GM18511 (cell line): ENCODE data around the gene FLT4.

Experiments
- ATAC-seq: cut with Tn5 transposase; IDR thresholded peaks from one replicate; pipeline ENCODE4 v1.9.1; 2021; ENCODE audit warnings: mild to moderate bottlenecking, moderate library complexity; ENCODE audit not compliant: unreplicated experiment

FLT4 gene

DNA sequence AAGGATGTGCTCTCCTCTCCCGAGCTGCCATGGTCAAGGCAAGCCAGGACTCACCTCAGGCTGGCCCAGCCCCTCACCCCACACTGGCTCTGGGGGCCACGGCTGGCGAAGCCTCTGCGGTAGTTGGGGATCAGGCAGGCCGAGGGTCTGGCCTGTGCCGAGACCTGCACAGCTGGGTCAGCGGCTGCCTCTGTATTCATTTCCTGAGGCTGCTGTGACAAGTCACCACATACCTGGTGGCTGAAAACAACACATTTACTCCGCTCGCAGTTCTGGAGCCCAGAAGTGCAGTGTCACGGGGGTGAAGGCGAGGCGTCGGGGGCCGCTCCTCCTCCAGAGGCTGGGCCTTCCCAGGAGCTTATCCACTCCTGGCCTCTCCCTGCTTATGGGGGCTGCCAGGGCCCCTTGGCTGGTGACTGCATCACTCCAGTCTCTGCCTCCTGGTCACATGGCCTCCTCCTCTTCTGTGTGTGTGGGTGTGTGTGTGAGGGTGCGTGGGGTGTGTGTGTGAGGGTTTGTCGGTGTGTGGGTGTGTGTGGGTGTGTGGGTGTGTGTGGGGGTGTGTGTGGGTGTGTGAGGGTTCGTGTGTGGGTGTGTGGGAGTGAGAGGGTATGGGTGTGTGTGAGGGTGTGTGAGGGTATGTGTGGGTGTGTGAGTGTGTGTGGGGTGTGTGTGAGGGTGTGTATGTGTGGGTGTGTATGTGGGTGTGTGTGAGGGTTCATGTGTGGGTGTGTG is 54.9 kb downstream of the FLT4 start:
- ATAC-seq = no peak

DNA sequence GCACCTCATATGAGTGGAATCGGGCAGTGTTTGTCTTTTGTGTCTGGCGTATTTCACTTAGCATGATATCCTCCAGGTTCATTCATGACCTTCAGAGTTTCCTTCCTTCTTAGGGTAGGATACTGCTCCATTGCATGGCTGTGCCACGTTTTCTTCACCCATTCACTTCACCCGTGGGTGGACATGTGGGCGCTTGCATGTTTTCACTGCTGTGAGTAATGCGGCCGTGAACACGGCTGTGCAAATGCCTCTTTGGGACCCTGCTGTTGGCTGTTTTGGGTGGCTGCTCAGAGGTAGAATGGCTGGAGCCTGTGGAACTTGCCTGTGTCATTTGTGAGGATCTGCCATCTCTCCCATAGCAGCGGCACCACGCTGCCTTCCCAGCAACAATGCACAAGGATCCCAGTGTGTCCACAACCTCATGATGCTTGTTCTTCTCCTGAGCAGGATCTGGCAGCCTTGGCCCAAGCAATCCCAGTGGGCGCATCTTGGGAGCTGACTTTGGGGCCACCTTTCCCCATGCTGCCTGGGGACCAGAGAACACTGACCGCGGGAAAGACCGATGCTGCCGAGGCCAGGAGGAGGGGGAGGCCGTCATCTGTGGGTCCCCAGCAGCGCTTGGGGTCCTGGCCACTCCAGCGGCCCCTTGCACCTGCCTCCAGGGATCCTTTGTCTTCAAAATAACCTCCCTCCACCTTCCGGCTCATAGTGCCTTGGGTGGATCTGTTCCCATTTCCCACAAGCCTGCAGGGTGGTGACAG is 55.8 kb downstream of the FLT4 start:
- ATAC-seq = no peak

DNA sequence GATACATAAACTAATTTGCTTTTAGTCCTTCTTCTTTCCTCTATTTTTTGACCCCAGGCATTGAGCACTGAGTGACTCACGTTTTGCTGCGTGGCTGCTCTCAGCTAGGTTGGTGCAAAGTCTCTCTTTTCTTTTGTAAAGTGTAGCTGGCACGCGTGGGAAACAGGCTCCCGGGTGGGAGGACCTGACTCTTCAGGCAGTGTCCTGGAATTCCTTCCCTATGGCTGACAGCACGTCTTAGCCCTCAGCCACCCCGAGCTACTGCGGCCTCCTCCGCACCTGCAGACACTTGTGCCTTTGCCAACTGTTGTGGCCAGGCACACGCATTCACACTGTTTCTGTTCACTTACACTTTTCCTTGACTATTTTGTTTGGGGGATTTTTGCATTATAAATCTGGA is 57.2 kb downstream of the FLT4 start:
- no peak for ATAC-seq

DNA sequence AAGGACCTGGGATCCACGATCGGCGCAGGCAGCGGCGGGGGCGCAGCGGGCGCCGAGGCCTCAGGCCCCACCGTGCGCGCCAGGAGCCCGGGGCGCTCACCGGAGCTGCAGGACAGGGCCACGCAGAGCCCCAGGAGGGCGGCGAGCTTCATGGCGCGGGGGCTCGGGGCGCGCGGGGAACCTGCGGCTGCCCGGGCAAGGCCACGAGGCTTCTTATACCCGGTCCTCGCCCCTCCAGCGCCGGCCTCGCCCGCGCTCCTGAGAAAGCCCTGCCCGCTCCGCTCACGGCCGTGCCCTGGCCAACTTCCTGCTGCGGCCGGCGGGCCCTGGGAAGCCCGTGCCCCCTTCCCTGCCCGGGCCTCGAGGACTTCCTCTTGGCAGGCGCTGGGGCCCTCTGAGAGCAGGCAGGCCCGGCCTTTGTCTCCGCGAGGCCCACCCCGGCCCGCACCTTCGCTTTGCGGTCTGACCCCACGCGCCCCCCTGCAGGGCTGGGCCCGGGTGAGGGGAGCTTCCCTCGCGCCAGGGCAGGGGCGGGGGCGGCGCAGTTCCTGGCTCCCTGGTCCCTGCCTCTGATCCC is 58.0 kb downstream of the FLT4 start, which contains the start of gene SCGB3A1:
Gene SCGB3A1, minus strand, starts transcription at position 189 of the 577 bp plus-strand sequence. Its CDS starts 37 bp downstream, at position 152.
- no peak for ATAC-seq

DNA sequence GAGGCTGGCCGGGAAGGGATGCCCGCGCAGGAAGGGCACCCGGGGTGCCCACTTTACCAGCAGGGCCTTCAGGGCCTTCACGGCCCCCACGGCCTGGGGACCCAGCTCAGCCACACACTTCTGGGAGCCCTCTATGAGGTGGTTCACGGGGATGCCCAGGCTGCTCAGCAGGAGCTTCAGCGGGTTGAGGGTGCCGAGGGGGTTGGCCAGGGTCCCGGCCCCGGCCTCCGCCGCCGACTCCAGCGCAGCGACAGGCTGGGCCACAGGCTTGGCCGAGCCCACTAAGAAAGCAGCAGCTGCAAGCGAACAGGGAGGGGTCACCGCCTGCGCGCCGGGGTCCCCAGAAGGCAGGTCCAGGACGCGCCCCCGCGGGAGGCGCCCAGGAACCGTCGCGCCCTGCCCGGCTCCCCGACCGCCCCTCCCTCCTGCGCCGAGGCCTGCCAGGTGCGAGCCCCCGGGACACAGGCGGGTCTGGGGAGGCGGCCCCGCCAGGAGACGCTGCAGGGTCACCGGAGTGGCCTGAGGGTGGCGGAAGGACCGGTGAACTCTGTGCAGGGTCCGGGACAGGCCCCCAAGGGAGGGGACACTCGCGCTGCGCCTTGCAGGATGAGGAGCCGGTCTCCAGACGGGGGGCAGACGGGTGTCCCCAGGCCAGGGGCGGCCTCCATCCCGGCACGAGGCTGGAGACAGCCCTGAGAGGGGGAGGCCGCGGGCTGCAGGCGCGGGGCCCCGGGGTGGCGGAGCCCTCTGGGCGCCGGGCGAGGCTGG is 58.7 kb downstream of the FLT4 start:
- no peak for ATAC-seq

DNA sequence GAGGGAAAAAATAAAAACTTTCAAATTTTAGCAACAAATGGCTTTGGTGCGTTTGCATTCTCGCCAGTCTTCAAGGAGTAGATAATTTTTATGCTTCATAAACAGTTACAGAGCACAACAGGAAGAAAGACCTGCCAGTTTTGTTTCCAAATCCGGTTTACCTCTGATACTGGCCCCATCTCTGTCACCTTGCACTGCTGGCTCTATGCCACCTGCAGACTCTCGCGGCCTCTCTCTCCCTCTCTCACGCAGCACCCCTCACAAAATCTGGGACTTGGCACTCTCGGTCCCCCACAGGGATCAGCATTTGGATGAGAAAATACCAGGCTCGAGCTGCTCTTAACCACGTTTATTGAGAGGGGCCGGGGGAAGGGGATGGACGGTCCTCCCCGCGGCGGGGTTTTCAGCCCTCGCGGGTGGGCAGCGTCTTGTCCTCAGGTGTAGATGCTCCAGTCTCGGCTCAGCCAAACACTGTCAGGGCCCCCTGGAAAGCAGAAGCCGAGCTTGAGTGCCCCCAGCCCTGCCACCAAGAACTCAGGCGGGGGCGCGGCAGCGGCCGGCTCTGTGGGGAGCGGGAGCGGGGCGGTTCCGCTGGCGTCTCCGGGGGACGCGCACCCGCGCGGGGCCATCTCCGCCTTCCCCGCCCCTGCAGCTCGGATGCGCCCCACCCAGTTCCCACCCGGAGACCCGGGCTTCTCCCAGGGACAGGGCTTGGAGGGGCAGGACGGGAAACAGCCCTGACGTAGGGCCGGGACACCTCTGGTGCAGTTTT is 59.4 kb downstream of the FLT4 start:
- ATAC-seq = no peak

DNA sequence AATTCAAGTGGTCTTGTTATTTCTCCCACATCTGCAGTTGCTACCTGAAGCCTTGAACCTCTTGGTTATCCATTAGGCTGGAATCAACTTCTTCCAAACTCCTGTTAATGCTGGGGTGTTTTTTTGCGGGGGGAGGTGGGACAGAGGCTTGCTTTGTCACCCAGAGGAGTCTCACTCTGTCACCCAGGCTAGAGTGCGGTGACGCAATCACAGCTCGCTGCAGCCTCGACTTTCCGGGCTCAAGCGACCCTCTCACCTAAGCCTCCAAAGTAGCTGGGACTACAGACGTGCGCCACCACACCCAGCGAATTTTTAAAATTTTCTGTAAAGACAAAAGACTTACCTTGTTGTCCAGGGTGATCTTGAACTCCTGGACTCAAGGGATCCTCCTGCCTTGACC is 62.5 kb downstream of the FLT4 start:
- no peak for ATAC-seq

DNA sequence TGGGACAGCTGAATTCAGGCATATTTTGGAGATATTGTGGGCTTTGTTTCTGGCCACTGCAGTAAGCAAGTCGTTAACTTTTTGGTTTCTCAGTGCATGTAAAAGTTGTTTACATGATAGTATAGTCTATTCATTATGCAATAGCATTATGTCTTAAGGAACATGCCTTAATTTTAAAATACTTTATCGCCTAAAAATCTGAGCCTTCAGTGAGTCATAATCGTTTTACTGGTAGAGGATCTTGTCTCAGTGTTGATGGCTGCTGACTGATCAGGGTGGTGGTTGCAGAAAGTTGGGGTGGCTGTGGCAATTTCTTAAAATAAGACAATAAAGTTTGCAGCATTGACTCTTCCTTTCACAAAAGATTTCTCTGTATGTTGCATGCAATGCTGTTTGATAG is 63.2 kb downstream of the FLT4 start:
- ATAC-seq = no peak

DNA sequence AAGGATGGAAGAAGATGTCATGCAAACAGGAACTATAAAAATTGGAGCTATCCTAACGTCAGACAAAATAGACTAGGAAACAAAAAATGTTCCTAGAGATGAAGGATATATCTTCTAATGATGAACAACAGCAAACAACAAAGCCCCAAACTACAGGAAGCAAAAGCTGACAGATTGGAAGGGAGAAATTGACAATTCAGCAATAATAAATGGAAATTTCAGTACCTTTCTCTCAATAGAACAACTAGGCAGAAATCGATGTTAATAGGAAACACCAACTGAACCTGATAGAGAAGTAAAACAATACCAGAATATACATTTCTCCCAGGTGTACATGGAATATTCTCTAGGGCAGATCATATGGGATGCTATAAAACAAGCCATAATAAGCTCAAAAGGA is 65.7 kb downstream of the FLT4 start:
- ATAC-seq = no peak

DNA sequence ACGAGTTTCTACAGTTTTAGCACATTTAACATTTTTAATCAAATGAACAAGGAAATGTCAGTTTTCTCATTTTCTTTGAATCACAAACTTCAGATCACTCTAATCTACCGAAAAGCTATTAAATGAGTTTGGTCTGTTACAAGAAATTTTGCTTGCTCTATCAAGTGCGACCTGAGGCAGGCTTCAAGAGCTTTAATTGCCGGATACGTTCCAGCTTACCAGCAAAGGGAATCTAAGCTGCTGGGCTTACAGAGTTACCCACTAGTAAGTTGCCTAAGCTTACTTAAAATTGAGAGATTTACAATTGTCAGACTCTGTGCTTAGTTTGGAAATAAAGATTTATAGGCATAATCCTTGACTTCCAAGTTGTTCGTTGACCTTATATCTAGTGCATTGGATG is 68.7 kb downstream of the FLT4 start:
- ATAC-seq = no peak

DNA sequence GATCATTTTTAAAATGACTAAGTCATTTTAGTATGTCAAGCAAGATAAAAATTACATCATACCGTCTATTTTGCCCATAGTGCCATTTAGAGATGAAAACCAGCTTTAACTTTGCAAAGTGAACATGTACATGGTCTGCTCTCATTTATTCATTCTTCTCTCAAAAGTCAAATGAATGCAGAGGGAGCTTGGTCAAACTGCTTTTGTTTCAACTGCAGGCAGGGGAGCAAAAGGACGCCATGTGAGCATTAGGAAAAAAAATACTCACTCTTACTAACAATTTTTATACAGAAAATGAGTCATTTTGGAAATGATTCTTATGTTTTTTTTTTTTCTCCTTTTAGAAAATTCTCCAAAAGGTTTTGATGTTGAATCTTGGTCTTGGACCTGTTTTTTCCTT is 73.8 kb downstream of the FLT4 start:
- ATAC-seq = no peak

DNA sequence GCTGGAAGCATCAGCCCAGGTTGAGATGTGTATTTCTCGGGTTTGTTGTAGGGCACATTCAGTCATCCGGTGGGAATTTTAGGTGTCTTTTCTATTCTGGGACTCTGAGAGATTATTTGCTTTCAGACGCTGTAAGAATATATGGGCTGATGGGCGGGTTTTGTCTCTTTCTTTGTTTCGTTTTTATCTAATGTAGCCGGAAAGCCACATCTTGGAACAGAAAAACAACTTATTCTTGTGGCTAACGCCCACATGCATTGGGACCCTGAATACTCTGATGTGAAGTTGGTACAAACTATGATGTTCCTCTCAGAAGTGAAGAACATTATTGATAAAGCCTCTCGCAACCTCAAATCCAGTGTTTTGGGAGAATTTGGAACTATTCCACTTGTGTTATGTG is 80.5 kb downstream of the FLT4 start:
- ATAC-seq = no peak

DNA sequence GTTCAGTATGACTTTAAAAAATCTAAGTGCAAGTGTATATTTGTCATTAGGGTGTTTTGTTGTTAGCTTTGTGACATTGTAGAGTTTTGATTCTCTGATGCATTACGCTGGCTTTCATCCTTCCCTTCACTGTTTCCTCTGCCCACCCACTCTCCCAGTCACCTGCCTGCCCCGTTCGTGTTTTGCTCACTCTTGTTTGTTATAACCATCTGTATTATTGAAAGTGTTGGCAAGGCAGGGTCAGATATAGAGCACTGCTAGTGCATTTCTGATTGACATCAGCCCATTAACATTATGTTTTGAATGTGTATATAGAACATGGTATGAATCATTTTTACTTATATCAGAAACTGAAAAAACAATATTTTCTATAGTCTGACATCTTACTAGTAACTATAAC is 85.4 kb downstream of the FLT4 start:
- no peak for ATAC-seq

DNA sequence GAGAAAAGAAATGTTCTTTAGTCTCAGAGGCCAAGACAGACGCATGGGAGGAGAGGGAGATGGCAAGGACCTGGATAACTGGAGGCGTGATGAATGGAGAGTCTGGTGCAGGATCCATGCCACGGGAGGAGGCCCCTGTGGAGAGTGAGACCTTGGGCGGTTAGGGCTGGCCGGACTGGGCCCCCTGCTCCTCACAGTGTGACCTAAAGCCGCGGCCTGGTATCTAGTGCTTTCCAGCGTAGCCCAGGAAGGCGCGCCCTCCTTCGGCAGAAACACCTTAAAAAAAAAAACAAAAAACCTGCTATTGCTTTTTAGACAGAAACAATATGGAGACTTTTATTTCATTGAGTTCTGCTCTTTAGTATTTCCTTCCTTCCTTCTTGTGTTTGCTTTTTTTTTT is 91.2 kb downstream of the FLT4 start:
- no peak for ATAC-seq

DNA sequence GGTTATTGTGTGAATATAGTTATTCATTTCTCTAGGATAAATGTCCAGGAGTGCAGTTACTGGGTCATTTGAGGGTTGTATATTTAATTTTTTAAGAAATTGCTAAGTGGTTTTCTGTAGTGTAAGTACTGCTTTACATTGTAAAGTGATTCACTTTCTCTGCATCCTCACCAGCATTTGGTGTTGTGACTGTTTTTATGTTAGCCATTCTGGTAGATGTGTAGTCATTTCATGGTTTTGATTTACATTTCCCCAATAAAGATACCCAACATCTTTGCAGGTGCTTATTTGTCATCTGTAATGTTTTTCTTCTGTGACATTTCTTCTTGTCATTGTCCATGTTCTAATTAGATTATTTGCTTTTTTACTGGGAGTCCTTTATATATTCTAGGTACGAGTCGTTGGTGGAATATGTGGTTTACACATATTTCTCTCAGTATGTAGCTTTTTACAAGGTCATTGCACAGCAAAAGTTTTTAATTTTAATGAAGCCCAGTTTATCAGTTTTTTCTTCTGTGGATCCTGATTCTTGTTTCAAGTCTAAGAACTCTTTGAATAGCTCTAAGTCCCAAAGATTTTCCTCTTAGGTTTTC is 92.1 kb downstream of the FLT4 start:
- ATAC-seq = no peak

DNA sequence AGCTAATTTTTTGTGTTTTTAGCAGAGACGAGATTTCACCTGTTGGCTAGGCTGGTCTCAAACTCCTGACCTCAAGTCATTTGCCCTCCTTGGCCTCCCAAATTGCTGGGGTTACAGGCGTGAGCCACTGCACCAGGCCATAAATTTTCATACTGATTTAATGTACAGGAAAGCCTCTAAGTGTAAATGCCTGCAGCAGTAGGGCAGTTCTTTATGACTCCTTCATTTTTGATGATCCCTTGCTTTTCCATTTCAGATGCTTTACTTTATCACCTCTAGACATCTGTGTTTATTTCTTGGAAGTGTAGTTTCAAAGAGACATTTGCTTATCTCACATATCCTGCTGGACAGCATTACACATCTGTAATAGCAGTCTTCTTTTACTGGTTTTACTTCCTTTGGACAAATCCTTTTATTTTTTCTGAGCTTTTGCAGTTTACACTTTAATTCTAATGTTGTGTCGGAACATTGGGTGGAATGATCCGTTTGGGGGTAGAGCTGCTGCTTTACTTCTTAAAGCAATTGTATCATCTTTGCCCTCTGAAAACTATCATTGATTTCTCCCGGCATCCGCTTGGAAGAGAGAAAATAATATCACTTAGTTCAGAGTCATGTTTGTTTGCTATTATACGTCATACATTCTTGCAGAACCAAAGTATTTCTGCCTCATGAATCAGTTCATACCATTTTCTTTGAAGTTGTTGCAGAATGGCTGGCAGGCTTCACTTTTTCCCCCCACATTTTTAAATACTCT is 94.1 kb downstream of the FLT4 start:
- no peak for ATAC-seq

DNA sequence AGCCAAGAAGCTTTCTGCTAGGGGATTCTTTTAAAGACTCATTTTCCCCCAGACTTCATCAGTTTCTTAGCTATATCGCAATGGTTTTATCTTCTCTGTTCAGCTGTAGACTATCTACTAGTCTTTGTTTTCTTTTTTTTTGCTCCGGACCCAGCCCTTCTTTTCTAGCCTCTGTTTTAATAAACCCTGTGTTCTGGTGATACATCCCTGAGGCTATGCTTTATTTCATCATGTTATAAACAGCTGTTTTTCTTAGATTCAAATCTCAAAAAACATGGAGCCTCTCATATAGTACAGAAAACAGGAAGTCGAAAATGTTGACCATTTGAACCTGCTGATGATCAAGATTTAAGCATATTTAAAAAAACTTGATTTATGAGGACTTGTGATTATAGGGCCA is 95.9 kb downstream of the FLT4 start:
- ATAC-seq = no peak
